GM12878 (cell line): ENCODE measurements around the gene DMRTB1. TPM values are rescaled to one million over a fixed set of nuclear protein-coding genes. Genes with fewer than 3 reads are reported as not detected.

Experiments used
- ATAC-seq: fragments of 200-7000 bp; cut with Tn5 transposase; 3 replicates; pipeline ENCODE4 v1.9.1; 2020; ENCODE audit warnings: mild to moderate bottlenecking, moderate library complexity
- BruUV-seq: library from RNA; stranded (reverse); fragments of 400-500 nt; replicated peaks from 2 replicates; lab custom pipeline; 2021; lab: Mats Ljungman, UMichigan
- CTCF ChIA-PET: fragments of 300-600 bp; sonication (Branson Sonifier 250); formaldehyde crosslinking; extraction: SDS; loops from one replicate; lab custom pipeline; 2021; ENCODE audit warnings: inconsistent platforms; lab: Yijun Ruan, JAX
- POLR2A ChIA-PET: fragments of 350-600 bp; formaldehyde crosslinking; extraction: SDS; loops from one replicate; lab custom pipeline; 2021; ENCODE audit warnings: inconsistent platforms; lab: Charles Lee
- RAD21 ChIA-PET: fragments of 300-600 bp; sonication (Branson Sonifier 250); formaldehyde crosslinking; loops from one replicate; lab custom pipeline; 2023; ENCODE audit warnings: antibody characterized with exemption; ENCODE audit not compliant: unreplicated experiment; lab: Charles Lee
- SMC1A ChIA-PET: fragments of 300-600 bp; sonication (Branson Sonifier 250); formaldehyde crosslinking; loops from one replicate; lab custom pipeline; 2023; ENCODE audit not compliant: unreplicated experiment, uncharacterized antibody; lab: Charles Lee
- DNase-seq: peaks from one replicate; pipeline ENCODE4 v3.0.0-alpha.2; 2011; ENCODE audit warnings: low read depth, low spot score
- FAIRE-seq: peaks from 3 replicates; lab custom pipeline; 2011; peaks lifted over from hg19 to GRCh38; lab: Jason Lieb, UNC
- H2AFZ ChIP-seq: 2 replicates; pipeline ENCODE4 v1.6.0; 2011; ENCODE audit warnings: low read depth, low read length, control low read depth; ENCODE audit not compliant: control insufficient read depth
- H3K27ac ChIP-seq: 2 replicates; pipeline ENCODE4 v1.5.1; 2011; ENCODE audit warnings: control low read depth; ENCODE audit not compliant: control insufficient read depth, insufficient read depth
- H3K27me3 ChIP-seq, 2 experiments: replicated peaks in 1 of 2; 2 replicates each; pipeline versions ENCODE4 v1.6.0 to v1.6.1; 2011; ENCODE audit warnings: low read length in 1 of 2; ENCODE audit not compliant: control insufficient read depth in 2 of 2, insufficient read depth in 2 of 2
- H3K36me3 ChIP-seq, 2 experiments: 2 replicates each; pipeline ENCODE4 v1.5.1; 2011; ENCODE audit warnings: low read length in 1 of 2; ENCODE audit not compliant: control insufficient read depth in 2 of 2, insufficient read depth in 2 of 2
- H3K4me1 ChIP-seq: 2 replicates; pipeline ENCODE4 v1.6.1; 2011; ENCODE audit warnings: mild to moderate bottlenecking, low read length, moderate library complexity, mixed read lengths; ENCODE audit not compliant: control insufficient read depth, insufficient read depth
- H3K4me2 ChIP-seq: 2 replicates; pipeline ENCODE4 v1.6.0; 2011; ENCODE audit warnings: control low read depth; ENCODE audit not compliant: control insufficient read depth, insufficient read depth
- H3K4me3 ChIP-seq: fragments of 200-600 bp; sonication (generic); 2 replicates; pipeline ENCODE4 v1.5.1; 2016
- H3K79me2 ChIP-seq: 2 replicates; pipeline ENCODE4 v1.6.0; 2011; ENCODE audit warnings: low read length; ENCODE audit not compliant: control insufficient read depth, insufficient read depth
- H3K9ac ChIP-seq: 2 replicates; pipeline ENCODE4 v1.8.0; 2011; ENCODE audit warnings: low read length, control low read depth, mixed read lengths; ENCODE audit not compliant: control insufficient read depth, insufficient read depth
- H3K9me3 ChIP-seq: replicated peaks from 3 replicates; pipeline ENCODE4 v1.5.1; 2011; ENCODE audit warnings: mild to moderate bottlenecking, low read length; ENCODE audit not compliant: control insufficient read depth, insufficient read depth
- H4K20me1 ChIP-seq: 2 replicates; pipeline ENCODE4 v1.6.0; 2011; ENCODE audit not compliant: control insufficient read depth, insufficient read depth
- CEBPB ChIP-seq, 2 experiments: fragments of 150-350 bp in 1 of 2; IDR thresholded peaks; 2 replicates each; pipeline ENCODE4 v1.6.1; 2012 to 2014; ENCODE audit warnings: low read depth in 2 of 2, low read length in 2 of 2, borderline replicate concordance in 1 of 2, inconsistent platforms in 1 of 2
- ETV6 ChIP-seq, 2 experiments: fragments of 450-650 bp in 1 of 2; IDR thresholded peaks in 1 of 2; conservative IDR thresholded peaks in 1 of 2; 2 replicates each; pipeline ENCODE4 v1.6.1; 2014; ENCODE audit warnings: antibody characterized with exemption in 1 of 2, borderline replicate concordance in 1 of 2, low read depth in 1 of 2, mild to moderate bottlenecking in 1 of 2, moderate library complexity in 1 of 2
- EZH2 ChIP-seq: IDR thresholded peaks from 2 replicates; pipeline ENCODE4 v1.6.1; 2012; ENCODE audit warnings: low read depth, mild to moderate bottlenecking, control low read depth, inconsistent platforms, low read length, borderline replicate concordance; ENCODE audit not compliant: control insufficient read depth
- HCFC1 ChIP-seq: fragments of 150-350 bp; IDR thresholded peaks from 2 replicates; pipeline ENCODE4 v1.6.1; 2014; ENCODE audit warnings: low read length
- HSF1 ChIP-seq: fragments of 150-350 bp; IDR thresholded peaks from 2 replicates; pipeline ENCODE4 v1.6.1; 2014; ENCODE audit warnings: mild to moderate bottlenecking, low read depth, low read length
- NR2C2 ChIP-seq: IDR thresholded peaks from 2 replicates; pipeline ENCODE4 v1.6.1; 2011; ENCODE audit warnings: borderline replicate concordance, low read depth; ENCODE audit not compliant: control insufficient read depth, insufficient read length
- NR2F1 ChIP-seq: fragments of 450-650 bp; conservative IDR thresholded peaks from 2 replicates; pipeline ENCODE4 v1.6.1; 2017; ENCODE audit warnings: mild to moderate bottlenecking
- POLR2AphosphoS5 ChIP-seq: IDR thresholded peaks from 2 replicates; pipeline ENCODE4 v1.6.1; 2011; ENCODE audit warnings: mild to moderate bottlenecking, low read length, inconsistent platforms
- SIN3A ChIP-seq: IDR thresholded peaks from 2 replicates; pipeline ENCODE4 v1.6.1; 2012; ENCODE audit warnings: low read depth, low read length, improper control_type of control experiment
- SMAD1 ChIP-seq: fragments of 450-650 bp; IDR thresholded peaks from 2 replicates; pipeline ENCODE4 v1.6.1; 2018; ENCODE audit warnings: mild to moderate bottlenecking, low read depth; ENCODE audit not compliant: partially characterized antibody
- STAT1 ChIP-seq: fragments of 450-650 bp; conservative IDR thresholded peaks from 2 replicates; pipeline ENCODE4 v1.6.1; 2014; ENCODE audit warnings: antibody characterized with exemption, mild to moderate bottlenecking
- USF1 ChIP-seq: IDR thresholded peaks from 2 replicates; pipeline ENCODE4 v1.6.1; 2011; ENCODE audit warnings: borderline replicate concordance, low read depth, mild to moderate bottlenecking, moderate library complexity, mixed read lengths, low read length; ENCODE audit not compliant: insufficient read depth; ENCODE audit errors: extremely low read length
- ZNF24 ChIP-seq: fragments of 450-650 bp; IDR thresholded peaks from 2 replicates; pipeline ENCODE4 v1.6.1; 2017; ENCODE audit warnings: antibody characterized with exemption, mild to moderate bottlenecking
- WGBS: methylation state at CpG from one replicate; pipeline ENCODE4 v1.1.6; 2016; ENCODE audit warnings: low lambda C conversion rate; ENCODE audit not compliant: insufficient replicate concordance, insufficient coverage; ENCODE audit errors: missing lambda C conversion rate; 5-methylcytosine and 5-hydroxymethylcytosine counted together
- in situ Hi-C: fragments of 300-500 bp; cut with MboI; formaldehyde crosslinking; loops from 9 replicates; pipeline ENCODE4 v1.14.3; 2018; ENCODE audit warnings: mixed read lengths
- intact Hi-C: fragments of 100-400 bp; cut with micrococcal nuclease; formaldehyde crosslinking; loops from one replicate; pipeline ENCODE4 v1.14.2; 2022; ENCODE audit not compliant: unreplicated experiment
- polyA plus RNA-seq, 11 experiments: library from polyadenylated mRNA; depleted of rRNA in 4 of 11; unstranded in 6 of 11; stranded (reverse) in 5 of 11; fragments of >200 nt; fragmentation: Nextera tagmentation in 4 of 11; fragmentation: Illumina TruSeq in 1 of 11; extraction: Ambion mirVana in 4 of 11; extraction: Trizol in 1 of 11; gene quantifications; 1 replicate in 1 of 11; 2 replicates in 10 of 11; pipeline versions ENCODE4 v1.2.1 to v1.2.3, GENCODE V29; 2011 to 2016; ENCODE audit warnings: inconsistent platforms in 2 of 11, missing spikeins in 2 of 11, low read depth in 1 of 11
- total RNA-seq, 4 experiments: library from RNA; depleted of rRNA in 3 of 4; stranded (reverse); fragments of >200 nt in 3 of 4; fragmentation: Illumina TruSeq in 1 of 4; extraction: Trizol in 1 of 4; gene quantifications; 2 replicates each; pipeline versions ENCODE4 v1.2.1 to v1.2.3, GENCODE V29; 2013 to 2021

DMRTB1 gene
- total and polyA plus RNA-seq, 10 of the 15 experiments (the other 5 are each of a cell fraction or from before 2014, with no cell fraction given) = not detected

GRCh38 chr1:53486395-53487026, 27.3 kb downstream of the DMRTB1 start:
- RAD21 ChIA-PET = interaction anchor here (1.0 to 1.1 kb wide), 2 partner anchors 201 to 267 kb away, joined by 3 read pairs; no protein-coding TSS in a partner anchor
- no peak for FAIRE-seq
- 13% methylated on average over 9 of the region's 9 CpGs for WGBS
- TF ChIP-seq SMAD1 (no peak), HCFC1 (no peak), CEBPB (IDR thresholded peaks at IDR 0.05; ENCODE audit: borderline replicate concordance in 1 of 2, low read depth in 2 of 2, low read length in 2 of 2) (no peak), ETV6 (conservative IDR thresholded peaks at IDR 0.05 in 1 of 2, IDR thresholded peaks at IDR 0.05 in 1 of 2; ENCODE audit: borderline replicate concordance in 1 of 2, low read depth in 1 of 2) (no peak)
- TF ChIP-seq, all 136 proteins: peak for 0
- no peaks in the 10 kb centered on the region for H3K79me2 ChIP-seq
- in situ Hi-C loops = loop anchor here (5.0 to 25.0 kb wide), 2 partner anchors 266 to 476 kb away; no protein-coding TSS in a partner anchor
- ChIA-PET CTCF (interaction anchor here (1.1 to 1.5 kb wide), 6 partner anchors 21 to 473 kb away, joined by 3 to 5 read pairs (median 4); no protein-coding TSS in a partner anchor), SMC1A (interaction anchor here (0.9 to 1.4 kb wide), 2 partner anchors 208 to 267 kb away, joined by 3 read pairs; no protein-coding TSS in a partner anchor), POLR2A (no interaction called here)
- H3K9me3 ChIP-seq = no peaks in the 10 kb centered on the region
- peaks cover 5 to 8% of the 10 kb centered on the region in 2 experiments; a peak in 3 of 4 replicates for H3K27me3 ChIP-seq
- no peaks in the 10 kb centered on the region for H3K36me3 ChIP-seq
- no peak overlapping the region for H3K27ac ChIP-seq
- H3K4me1 ChIP-seq = no peaks in the 10 kb centered on the region
- DNase-seq (no peak), ATAC-seq (no peak)
- no peaks in the 10 kb centered on the region; the same call in 1 of the 2 replicates for H4K20me1 ChIP-seq
- intact Hi-C loops = loop anchor here (10.0 kb wide), 1 partner anchor 468 kb away; no protein-coding TSS in a partner anchor
- H3K4me3 ChIP-seq = no peak overlapping the region
- no peak overlapping the region for H2AFZ ChIP-seq
- H3K9ac ChIP-seq = no peak overlapping the region
- H3K4me2 ChIP-seq = no peak overlapping the region
- no TSS peak for BruUV-seq

GRCh38 chr1:53490351-53490750, 31.2 kb downstream of the DMRTB1 start:
- no peak for FAIRE-seq
- TF ChIP-seq NR2F1 = no peak
- no peak for TF ChIP-seq NR2C2
- no peak for TF ChIP-seq SIN3A
- TF ChIP-seq EZH2 = no peak
- TF ChIP-seq POLR2AphosphoS5 = no peak
- TF ChIP-seq STAT1 = no peak
- TF ChIP-seq HSF1 = no peak
- TF ChIP-seq ZNF24 = no peak
- TF ChIP-seq USF1 = no peak

More at GRCh38 chr1:53490351-53490750, 31.2 kb downstream of the DMRTB1 start:
- Histone ChIP-seq H2AFZ (no peak overlapping the region), H3K9ac (no peak overlapping the region), H3K4me3 (no peak overlapping the region), H3K27me3 (peaks cover 5% of the 10 kb centered on the region in 2 experiments; a peak in 3 of 4 replicates), H3K27ac (no peak overlapping the region), H3K36me3 (no peaks in the 10 kb centered on the region), H4K20me1 (no peaks in the 10 kb centered on the region), H3K79me2 (no peaks in the 10 kb centered on the region), H3K9me3 (no peaks in the 10 kb centered on the region), H3K4me2 (no peak overlapping the region), H3K4me1 (no peaks in the 10 kb centered on the region)
- CTCF ChIA-PET = interaction anchor here (1.3 to 1.7 kb wide), 2 partner anchors 147 to 264 kb away, joined by 4 to 6 read pairs; no protein-coding TSS in a partner anchor
- DNase-seq (no peak), ATAC-seq (no peak)
- BruUV-seq = no TSS peak
- intact Hi-C loops = no loop called here
- in situ Hi-C loops = loop anchor here (25.0 kb wide), 1 partner anchor 472 kb away; no protein-coding TSS in a partner anchor
- POLR2A ChIA-PET = no interaction called here
- RAD21 ChIA-PET = no interaction called here
- 31% methylated on average over 3 of the region's 3 CpGs for WGBS
- SMC1A ChIA-PET = interaction anchor here (1.2 kb wide), 1 partner anchor 37 kb away, joined by 3 read pairs; no protein-coding TSS in a partner anchor
